NCI-H446 (cell line): ENCODE data around the gene CALR.
"Not testable (repeated sequence)": the region's sequence is repeated elsewhere in the genome, so short reads cannot be mapped to it uniquely, and the experiment has no call there.

ENCODE experiments used
- DNase-seq, 2 experiments: peaks; one replicate each; lab custom pipeline; 2025; lab: John Stamatoyannopoulos, UW

Gene CALR

DNA sequence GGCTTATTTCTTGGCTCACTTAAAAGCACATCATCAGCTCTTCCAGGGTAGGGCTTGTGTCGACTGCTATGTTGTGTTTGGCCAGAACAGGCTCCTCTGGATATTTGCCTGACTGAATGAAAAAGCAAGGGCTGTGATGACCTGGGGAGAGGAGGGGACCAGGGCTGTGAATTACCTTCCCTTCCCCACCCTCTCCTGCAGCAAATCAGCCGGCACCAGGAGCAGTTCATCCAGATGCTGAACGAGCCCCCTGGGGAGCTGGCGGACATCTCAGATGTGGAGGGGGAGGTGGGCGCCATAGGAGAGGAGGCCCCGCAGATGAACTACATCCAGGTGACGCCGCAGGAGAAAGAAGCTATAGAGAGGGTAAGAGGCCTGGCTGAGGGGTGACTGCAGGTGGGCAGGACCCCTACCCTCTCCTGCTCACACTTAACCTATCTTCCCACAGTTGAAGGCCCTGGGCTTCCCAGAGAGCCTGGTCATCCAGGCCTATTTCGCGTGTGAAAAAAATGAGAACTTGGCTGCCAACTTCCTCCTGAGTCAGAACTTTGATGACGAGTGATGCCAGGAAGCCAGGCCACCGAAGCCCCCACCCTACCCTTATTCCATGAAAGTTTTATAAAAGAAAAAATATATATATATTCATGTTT is 14.2 kb downstream of the CALR start:
- peak; percentile 71 to 90 for DNase-seq

DNA sequence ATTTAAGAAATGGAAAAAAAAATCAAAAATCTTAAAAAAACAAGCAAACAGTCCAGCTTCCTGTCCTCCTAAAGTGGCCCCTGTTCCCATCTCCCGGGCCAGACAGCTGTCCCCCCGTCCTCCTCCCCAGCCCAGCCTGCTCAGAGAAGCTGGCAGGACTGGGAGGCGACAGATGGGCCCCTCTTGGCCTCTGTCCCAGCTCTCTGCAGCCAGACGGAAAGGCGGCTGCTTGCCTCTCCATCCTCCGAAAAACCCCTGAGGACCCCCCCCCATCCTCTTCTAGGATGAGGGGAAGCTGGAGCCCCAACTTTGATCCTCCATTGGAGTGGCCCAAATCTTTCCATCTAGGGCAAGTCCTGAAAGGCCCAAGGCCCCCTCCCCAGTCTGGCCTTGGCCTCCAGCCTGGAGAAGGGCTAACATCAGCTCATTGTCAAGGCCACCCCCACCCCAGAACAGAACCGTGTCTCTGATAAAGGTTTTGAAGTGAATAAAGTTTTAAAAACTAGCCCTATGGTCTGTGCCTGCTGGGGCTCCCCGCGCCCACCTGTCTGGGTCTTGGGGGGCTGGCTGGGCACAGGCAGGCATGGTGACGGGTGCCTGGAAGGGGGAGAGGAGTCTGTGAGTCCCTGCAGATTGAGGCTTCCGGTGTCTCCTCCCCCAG is 14.9 kb downstream of the CALR start:
- DNase-seq, result peak; percentile 93 to 95

DNA sequence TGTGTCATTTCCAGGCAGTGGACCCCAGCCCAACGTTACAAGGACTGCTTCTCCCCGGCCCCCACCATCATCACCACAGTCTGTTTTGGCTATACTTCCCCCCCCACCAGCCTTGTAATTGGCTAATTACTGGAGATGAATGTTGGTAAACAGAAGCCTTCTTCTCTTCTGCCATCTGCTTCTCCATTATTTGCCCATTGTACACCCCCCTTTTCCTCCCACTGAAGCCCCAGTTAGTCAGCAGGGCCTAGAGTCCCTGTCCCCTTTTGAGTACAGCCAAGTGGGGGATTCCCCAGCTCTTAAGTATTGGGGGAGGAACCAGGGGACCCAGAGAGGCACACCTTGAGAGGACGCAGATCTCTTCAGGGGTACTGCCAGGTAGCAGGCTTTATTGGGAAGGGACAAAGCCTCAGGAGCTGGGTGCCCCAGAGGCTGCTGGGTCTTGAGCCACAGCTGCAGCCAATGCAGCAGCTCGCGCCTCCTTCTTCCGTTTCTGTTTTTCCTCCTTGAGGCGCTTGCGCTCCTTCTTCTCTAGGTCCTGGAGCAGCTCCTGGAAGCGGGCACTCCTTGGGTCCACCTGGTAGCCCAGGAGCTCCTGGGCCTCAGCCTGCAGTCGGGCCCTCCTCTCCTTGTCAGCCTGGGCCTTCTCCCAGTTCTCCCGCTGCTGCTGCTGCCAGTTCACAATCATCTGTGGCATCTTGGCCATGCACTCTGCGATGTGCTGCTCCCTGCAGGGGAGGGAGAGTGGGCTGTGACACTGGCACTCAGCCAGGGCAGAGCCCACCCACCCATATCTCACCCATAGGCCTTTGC is 15.6 kb downstream of the CALR start:
- DNase-seq, result peak; percentile 78 to 81

DNA sequence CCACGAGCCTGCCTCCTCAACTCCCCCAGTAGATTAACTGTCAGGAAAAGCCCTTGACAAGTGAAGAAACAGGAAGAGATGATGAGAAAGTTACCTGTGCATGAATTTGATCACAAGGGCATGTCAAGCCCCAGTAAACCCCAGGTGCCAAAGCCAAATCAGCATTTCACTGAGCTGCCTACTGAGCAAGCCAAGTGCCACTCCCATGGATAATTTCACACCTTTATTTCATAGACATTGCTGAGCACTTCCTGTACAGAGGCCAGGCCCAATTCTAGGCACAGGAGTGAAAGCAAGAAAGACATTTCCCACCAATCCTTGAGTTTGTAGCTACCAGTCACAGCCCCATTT is 16.2 kb downstream of the CALR start:
- DNase-seq, result no peak

DNA sequence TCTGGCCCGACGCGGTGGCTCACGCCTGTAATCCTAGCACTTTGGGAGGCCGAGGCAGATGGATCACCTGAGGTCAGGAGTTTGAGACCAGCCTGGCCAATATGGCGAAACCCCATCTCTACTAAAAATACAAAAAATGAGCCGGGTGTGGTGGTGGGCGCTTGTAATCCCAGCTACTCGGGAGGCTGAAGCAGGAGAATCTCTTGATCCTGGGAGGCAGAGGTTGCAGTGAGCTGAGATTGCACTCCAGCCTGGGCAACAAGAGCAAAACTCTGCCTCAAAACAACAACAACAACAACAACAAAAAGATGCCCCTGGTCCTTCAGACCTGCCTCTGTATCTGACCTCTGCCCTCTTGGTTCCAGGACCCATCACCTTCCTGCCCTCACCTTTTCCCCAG is 17.2 kb downstream of the CALR start:
- DNase-seq, result not testable (repeated sequence)

DNA sequence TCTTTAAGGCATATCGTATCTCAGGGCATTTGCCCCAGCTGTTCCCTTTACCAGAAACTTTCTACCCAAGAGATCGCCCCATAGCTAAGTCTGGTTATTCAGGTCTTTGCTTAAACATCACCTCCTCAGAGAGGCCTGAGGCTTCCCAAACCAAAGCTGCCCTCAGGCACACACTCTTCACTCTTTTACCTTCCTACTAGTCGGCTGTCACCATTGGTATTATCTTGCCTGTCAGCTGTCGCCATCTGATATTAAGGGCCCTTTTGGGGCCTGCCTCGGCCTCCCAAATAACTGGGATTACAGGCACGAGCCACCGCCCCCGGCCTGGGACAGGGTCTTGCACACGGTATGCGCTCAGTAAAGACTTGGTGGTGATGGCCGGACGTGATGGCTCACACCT is 17.6 kb downstream of the CALR start:
- DNase-seq, result no peak

- DNase-seq, result peak; percentile 40 to 81
Observed at GRCh38 chr19:12956446-12957388, 18.3 kb downstream of the CALR start, which contains the start of gene GADD45GIP1. Gene GADD45GIP1, minus strand, starts transcription at chr19:12957223. Its CDS starts 11 bp downstream, at chr19:12957212.

DNA sequence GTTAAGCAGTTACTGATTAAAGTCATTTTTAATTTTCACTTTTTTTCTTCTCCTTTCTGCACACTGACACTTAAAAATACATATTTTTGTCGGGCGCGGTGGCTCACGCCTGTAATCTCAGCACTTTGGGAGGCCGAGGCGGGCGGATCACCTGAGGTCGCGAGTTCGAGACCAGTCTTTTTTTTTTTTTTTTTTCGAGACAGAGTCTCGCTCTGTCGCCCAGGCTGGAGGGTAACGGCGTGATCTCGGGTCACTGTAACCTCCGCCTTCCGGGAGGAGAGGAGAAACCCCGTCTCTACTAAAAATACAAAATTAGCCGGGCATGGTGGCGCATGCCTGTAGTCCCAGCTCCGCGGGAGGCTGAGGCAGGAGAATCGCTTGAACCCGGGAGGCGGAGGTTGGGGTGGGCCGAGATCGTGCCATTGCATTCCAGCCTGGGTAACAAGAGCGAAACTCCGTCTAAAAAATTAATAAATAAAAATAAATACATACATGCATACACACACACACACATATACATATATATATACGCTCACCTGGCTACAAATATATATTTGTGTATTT is 19.1 kb downstream of the CALR start:
- DNase-seq, result not testable (repeated sequence)

GRCh38 chr19:12959481-12959880 is 21.1 kb downstream of the CALR start:
- DNase-seq, result no peak

DNA sequence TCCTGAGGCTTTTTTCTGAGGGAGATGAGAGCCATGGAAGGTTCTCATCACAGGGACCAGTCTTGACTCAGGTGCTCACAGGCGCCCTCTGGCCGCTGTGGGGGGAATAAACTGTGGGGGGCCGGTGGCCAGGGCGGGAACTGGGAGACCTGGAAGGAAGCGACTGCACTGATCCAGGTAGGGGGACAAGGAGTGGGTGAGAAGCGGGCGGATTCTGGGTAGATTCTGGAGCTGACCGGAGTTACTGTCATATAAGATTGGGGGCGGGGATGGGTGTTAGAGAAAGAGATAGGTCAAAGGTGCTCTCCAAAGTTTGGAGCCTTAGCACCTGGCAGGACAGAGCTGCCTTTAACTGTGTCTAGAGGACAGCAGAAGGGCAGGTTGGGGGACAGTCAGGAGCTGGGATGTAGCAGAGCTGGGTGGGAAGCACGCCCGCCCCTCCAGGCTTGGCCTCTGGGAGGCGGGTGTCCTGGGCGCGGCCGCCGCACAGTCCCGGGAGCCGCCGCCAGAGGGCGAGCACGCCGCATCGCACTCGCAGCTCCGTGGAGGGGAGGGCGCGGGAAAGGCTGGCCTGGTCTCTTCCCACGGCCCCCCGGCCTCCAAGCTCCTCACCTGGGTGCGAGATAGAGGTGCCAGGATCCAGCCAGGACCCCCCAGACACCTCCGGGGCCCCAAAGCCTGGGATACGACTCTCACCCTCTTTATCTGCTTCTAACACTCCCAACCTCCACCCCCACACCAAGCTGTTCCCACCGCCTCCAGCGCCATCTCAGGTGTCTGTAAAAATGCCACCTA is 26.8 kb downstream of the CALR start:
- DNase-seq, result peak; percentile 63 to 90

- no peak for DNase-seq
Observed at GRCh38 chr19:12965812-12966135, 27.4 kb downstream of the CALR start.

DNA sequence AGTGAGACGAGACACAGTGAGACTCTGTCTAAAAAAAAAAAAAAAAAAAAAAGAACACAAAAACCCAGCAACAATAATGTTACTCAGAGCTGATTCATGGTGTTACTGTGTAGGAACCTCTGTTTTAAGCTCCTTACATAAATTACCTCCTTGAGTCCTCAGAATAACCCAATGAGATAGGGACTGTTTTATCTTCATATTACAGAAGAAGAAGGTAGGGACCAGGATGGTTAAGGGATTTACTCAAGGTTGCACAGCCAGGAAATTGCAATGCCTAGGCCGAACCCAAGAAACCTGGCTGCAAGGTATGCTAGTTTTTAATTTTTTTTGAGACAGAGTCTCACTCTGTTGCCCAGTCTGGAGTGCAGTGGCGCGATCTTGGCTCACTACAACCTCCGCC is 29.5 kb downstream of the CALR start:
- no peak for DNase-seq

GRCh38 chr19:12969292-12969988 is 31.0 kb downstream of the CALR start, which contains the start of gene DAND5:
Gene DAND5, plus strand, starts transcription at chr19:12969576. Its CDS starts 85 bp downstream, at chr19:12969661.
- DNase-seq, result peak; percentile 54 to 92

DNA sequence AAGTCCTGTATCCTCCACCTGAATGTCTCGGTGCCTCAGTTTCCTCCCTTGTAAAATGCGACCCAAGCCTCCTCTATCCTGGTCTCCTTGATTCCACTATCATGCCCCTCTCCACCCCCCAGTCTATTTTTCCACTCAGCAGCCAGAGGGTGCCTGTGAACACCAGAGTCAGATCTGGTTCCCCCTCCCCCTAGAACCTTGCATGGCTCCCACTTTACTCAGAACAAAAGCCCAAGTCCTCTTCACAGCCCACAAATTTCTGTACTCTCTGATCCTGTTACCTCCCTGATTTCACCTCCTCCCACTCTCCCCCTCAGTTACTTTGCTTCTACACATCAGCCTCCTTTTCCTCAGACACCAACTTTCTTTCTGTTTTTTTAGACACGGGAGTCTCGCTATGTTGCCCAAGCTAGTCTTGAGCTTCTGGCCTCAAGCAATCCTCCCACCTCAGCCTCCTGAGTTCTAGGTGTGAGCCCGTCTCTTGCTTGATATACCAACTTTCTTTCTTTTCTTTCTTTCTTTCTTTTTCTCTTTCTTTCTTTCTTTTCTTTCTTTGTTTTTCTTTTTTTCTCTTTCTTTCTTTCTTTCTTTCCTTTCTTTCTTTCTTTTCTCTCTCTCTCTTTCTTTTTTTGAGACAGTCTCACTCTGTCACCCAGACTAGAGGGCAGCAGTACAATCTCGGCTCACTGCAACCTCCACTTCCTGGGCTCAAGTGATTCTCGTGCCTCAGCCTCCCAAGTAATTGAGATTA is 31.8 kb downstream of the CALR start:
- DNase-seq, result no peak

GRCh38 chr19:12973236-12973635 is 34.8 kb downstream of the CALR start:
- DNase-seq, result no peak

GRCh38 chr19:12974301-12975220 is 36.2 kb downstream of the CALR start:
- peak; percentile 77 to 96 for DNase-seq

- peak in 1 of 2 experiments; percentile 62 for DNase-seq
Observed at GRCh38 chr19:12975221-12975741, 36.9 kb downstream of the CALR start.

GRCh38 chr19:12976109-12976508 is 37.7 kb downstream of the CALR start:
- not testable (repeated sequence) for DNase-seq
